Endothelial cell of umbilical vein (primary cell): ENCODE data around the gene MTCL1. TPM values are rescaled to one million over a fixed set of nuclear protein-coding genes. Genes with fewer than 3 reads are reported as not detected.

ENCODE experiments used
- BruUV-seq: library from RNA; stranded (reverse); fragments of 400-500 nt; replicated peaks from 2 replicates; lab custom pipeline; 2021; lab: Mats Ljungman, UMichigan
- CTCF ChIA-PET: fragments of 300-600, 350-600 bp; sonication (Branson Sonifier 250); formaldehyde crosslinking; loops from one replicate; lab custom pipeline; 2021; ENCODE audit warnings: antibody characterized with exemption, inconsistent platforms; lab: Charles Lee
- POLR2A ChIA-PET: fragments of 300-600, 350-600 bp; sonication (Branson Sonifier 250); formaldehyde crosslinking; loops from one replicate; lab custom pipeline; 2021; ENCODE audit warnings: antibody characterized with exemption, inconsistent platforms; lab: Charles Lee
- DNase-seq: peaks from one replicate; pipeline ENCODE4 v3.0.0-alpha.2; 2011; ENCODE audit warnings: low read depth, low spot score
- FAIRE-seq: peaks from 2 replicates; lab custom pipeline; 2011; peaks lifted over from hg19 to GRCh38; lab: Jason Lieb, UNC
- H2AFZ ChIP-seq: 2 replicates; pipeline ENCODE4 v1.6.0; 2012; ENCODE audit warnings: low read depth, low read length, control low read depth, inconsistent platforms
- H3K27ac ChIP-seq: 2 replicates; pipeline ENCODE4 v1.5.1; 2011; ENCODE audit warnings: low read depth, mild to moderate bottlenecking, control low read depth, low read length, moderate library complexity; ENCODE audit not compliant: insufficient read depth
- H3K27me3 ChIP-seq, 2 experiments: 2 replicates each; pipeline versions ENCODE4 v1.6.0 to v1.6.1; 2011; ENCODE audit warnings: low read length in 2 of 2, mixed read lengths in 1 of 2; ENCODE audit not compliant: control insufficient read depth in 2 of 2, insufficient read depth in 2 of 2
- H3K36me3 ChIP-seq, 2 experiments: 2 replicates in 1 of 2; 3 replicates in 1 of 2; pipeline ENCODE4 v1.5.1; 2011; ENCODE audit warnings: low read length in 2 of 2, mild to moderate bottlenecking in 1 of 2, moderate library complexity in 1 of 2; ENCODE audit not compliant: control insufficient read depth in 2 of 2, insufficient read depth in 2 of 2; ENCODE audit errors: extremely low read depth in 1 of 2
- H3K4me1 ChIP-seq: 3 replicates; pipeline ENCODE4 v1.5.1; 2011; ENCODE audit warnings: mild to moderate bottlenecking, low read length; ENCODE audit not compliant: control insufficient read depth, insufficient read depth; ENCODE audit errors: extremely low read depth
- H3K4me2 ChIP-seq: 2 replicates; pipeline ENCODE4 v1.6.1; 2011; ENCODE audit warnings: low read length, control low read depth, mixed read lengths; ENCODE audit not compliant: insufficient read depth
- H3K4me3 ChIP-seq, 3 experiments: fragments of 200-600 bp in 1 of 3; sonication (generic), shearing (Covaris generic) in 1 of 3; replicated peaks in 1 of 3; 2 replicates each; pipeline ENCODE4 v1.5.1; 2011 to 2016; ENCODE audit warnings: control low read depth in 3 of 3, low read length in 3 of 3, mild to moderate bottlenecking in 2 of 3, inconsistent platforms in 1 of 3, low read depth in 1 of 3, moderate library complexity in 1 of 3; ENCODE audit not compliant: insufficient read depth in 1 of 3
- H3K79me2 ChIP-seq: 2 replicates; pipeline ENCODE4 v1.6.0; 2012; ENCODE audit warnings: low read length, inconsistent platforms; ENCODE audit not compliant: control insufficient read depth, insufficient read depth
- H3K9ac ChIP-seq: replicated peaks from 2 replicates; pipeline ENCODE3; 2011; ENCODE audit warnings: low read length, control low read depth; ENCODE audit not compliant: insufficient read depth; ENCODE audit errors: extremely low read depth
- H3K9me1 ChIP-seq: replicated peaks from 3 replicates; pipeline ENCODE4 v1.6.0; 2011; ENCODE audit warnings: mild to moderate bottlenecking, low read length; ENCODE audit not compliant: control insufficient read depth, insufficient read depth; ENCODE audit errors: extremely low read depth
- H3K9me3 ChIP-seq: replicated peaks from 2 replicates; pipeline ENCODE4 v1.5.1; 2012; ENCODE audit warnings: low read length, inconsistent platforms; ENCODE audit not compliant: control insufficient read depth, insufficient read depth
- H4K20me1 ChIP-seq: replicated peaks from 2 replicates; pipeline ENCODE3; 2011; ENCODE audit warnings: mild to moderate bottlenecking, low read length; ENCODE audit not compliant: control insufficient read depth, insufficient read depth; ENCODE audit errors: extremely low read depth
- EZH2 ChIP-seq: IDR thresholded peaks from 2 replicates; pipeline ENCODE4 v1.6.1; 2012; ENCODE audit warnings: borderline replicate concordance, low read depth, mild to moderate bottlenecking, moderate library complexity, low read length, inconsistent platforms; ENCODE audit not compliant: severe bottlenecking
- FOS ChIP-seq: IDR thresholded peaks from 2 replicates; pipeline ENCODE4 v1.6.1; 2011; ENCODE audit warnings: mild to moderate bottlenecking, low read length, moderate library complexity, borderline replicate concordance; ENCODE audit not compliant: insufficient read depth
- GATA2 ChIP-seq: IDR thresholded peaks from 2 replicates; pipeline ENCODE4 v1.7.0; 2011; ENCODE audit warnings: low read depth, mild to moderate bottlenecking, moderate library complexity, mixed read lengths, low read length; ENCODE audit not compliant: insufficient read length, insufficient read depth
- JUN ChIP-seq: IDR thresholded peaks from 2 replicates; pipeline ENCODE4 v1.6.1; 2011; ENCODE audit warnings: borderline replicate concordance, low read depth; ENCODE audit not compliant: insufficient read length, insufficient read depth
- MYC ChIP-seq: IDR thresholded peaks from one replicate; pipeline ENCODE4 v1.6.1; 2011; ENCODE audit warnings: mild to moderate bottlenecking, low read depth, low read length
- POLR2A ChIP-seq: IDR thresholded peaks from 2 replicates; pipeline ENCODE4 v1.6.1; 2012; ENCODE audit warnings: low read depth, mild to moderate bottlenecking, control low read depth, low read length
- dilution Hi-C: fragments of 300-500 bp; cut with MboI; formaldehyde crosslinking; loops from one replicate; pipeline ENCODE4 v1.15.0; 2019; ENCODE audit warnings: low sequenced_read_pairs; ENCODE audit not compliant: extremely low pct_ligation_motif_present
- intact Hi-C: fragments of 100-400 bp; cut with micrococcal nuclease; formaldehyde crosslinking; loops from one replicate; pipeline ENCODE4 v1.10.0; 2022
- polyA plus RNA-seq, 4 experiments: library from polyadenylated mRNA; depleted of rRNA in 3 of 4; stranded (reverse) in 3 of 4; unstranded in 1 of 4; fragments of >200 nt; gene quantifications; 2 replicates each; pipeline versions ENCODE4 v1.2.1 to v1.2.3, GENCODE V29; 2011 to 2012; ENCODE audit warnings: missing spikeins in 1 of 4
- total RNA-seq: library from RNA; stranded (reverse); gene quantifications from 2 replicates; pipeline ENCODE4 v1.2.3, GENCODE V29; 2021
- TF ChIP-seq, protein P1 (sequence below), 2 donors: IDR thresholded peaks; 1 replicate in 1 of 2; 2 replicates in 1 of 2; pipeline ENCODE4 v1.5.1; 2011; ENCODE audit warnings: low read length in 2 of 2, mild to moderate bottlenecking in 2 of 2, moderate library complexity in 2 of 2, control low read depth in 1 of 2, inconsistent platforms in 1 of 2, low read depth in 1 of 2; ENCODE audit not compliant: insufficient read depth in 1 of 2; ENCODE audit errors: extremely low read depth in 1 of 2
- TF ChIP-seq, protein P2 (sequence below): IDR thresholded peaks from 2 replicates; pipeline ENCODE4 v1.6.1; 2011; ENCODE audit not compliant: insufficient read depth, insufficient read length

Gene MTCL1
- total and polyA plus RNA-seq, 2 donors (not counting 3 experiments of a cell fraction or from before 2014, with no cell fraction given): 11.9 to 75.7 TPM

GRCh38 chr18:8857806-8858205 lies 152.4 kb downstream of the MTCL1 start:
- Histone ChIP-seq H4K20me1 (no peaks in the 10 kb centered on the region), H3K27ac (no peak overlapping the region), H3K27me3 (peaks cover 6 to 21% of the 10 kb centered on the region in 2 experiments), H3K79me2 (no peaks in the 10 kb centered on the region), H3K4me1 (no peaks in the 10 kb centered on the region), H3K4me2 (no peak overlapping the region), H3K4me3 (no peak overlapping the region), H2AFZ (no peak overlapping the region), H3K9me3 (no peaks in the 10 kb centered on the region), H3K36me3 (no peaks in the 10 kb centered on the region), H3K9ac (no peak overlapping the region), H3K9me1 (no peaks in the 10 kb centered on the region)
- CTCF ChIA-PET: interaction anchor here (0.7 to 1.1 kb wide), 2 partner anchors 9 to 16 kb away, joined by 3 read pairs; no protein-coding TSS in a partner anchor
- DNase-seq (no peak), FAIRE-seq (no peak)
- dilution Hi-C loops: no loop called here
- TF ChIP-seq GATA2 (no peak), EZH2 (no peak), MYC (no peak)
- POLR2A ChIA-PET: no interaction called here
- BruUV-seq: no TSS peak
- intact Hi-C loops: no loop called here

GRCh38 chr18:8858888-8859511 lies 153.6 kb downstream of the MTCL1 start:
- FAIRE-seq (no peak), DNase-seq (no peak)
- H3K4me1 ChIP-seq: no peaks in the 10 kb centered on the region
- H4K20me1 ChIP-seq: no peaks in the 10 kb centered on the region
- no peak for TF ChIP-seq POLR2A
- TF ChIP-seq, protein P1, sequence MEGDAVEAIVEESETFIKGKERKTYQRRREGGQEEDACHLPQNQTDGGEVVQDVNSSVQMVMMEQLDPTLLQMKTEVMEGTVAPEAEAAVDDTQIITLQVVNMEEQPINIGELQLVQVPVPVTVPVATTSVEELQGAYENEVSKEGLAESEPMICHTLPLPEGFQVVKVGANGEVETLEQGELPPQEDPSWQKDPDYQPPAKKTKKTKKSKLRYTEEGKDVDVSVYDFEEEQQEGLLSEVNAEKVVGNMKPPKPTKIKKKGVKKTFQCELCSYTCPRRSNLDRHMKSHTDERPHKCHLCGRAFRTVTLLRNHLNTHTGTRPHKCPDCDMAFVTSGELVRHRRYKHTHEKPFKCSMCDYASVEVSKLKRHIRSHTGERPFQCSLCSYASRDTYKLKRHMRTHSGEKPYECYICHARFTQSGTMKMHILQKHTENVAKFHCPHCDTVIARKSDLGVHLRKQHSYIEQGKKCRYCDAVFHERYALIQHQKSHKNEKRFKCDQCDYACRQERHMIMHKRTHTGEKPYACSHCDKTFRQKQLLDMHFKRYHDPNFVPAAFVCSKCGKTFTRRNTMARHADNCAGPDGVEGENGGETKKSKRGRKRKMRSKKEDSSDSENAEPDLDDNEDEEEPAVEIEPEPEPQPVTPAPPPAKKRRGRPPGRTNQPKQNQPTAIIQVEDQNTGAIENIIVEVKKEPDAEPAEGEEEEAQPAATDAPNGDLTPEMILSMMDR (IDR thresholded peaks at IDR 0.05; ENCODE audit: extremely low read depth in 1 of 2, insufficient read depth in 1 of 2, low read depth in 1 of 2, low read length in 2 of 2): no peak
- no peak for TF ChIP-seq GATA2
- no peak for TF ChIP-seq FOS
- TF ChIP-seq, protein P2, sequence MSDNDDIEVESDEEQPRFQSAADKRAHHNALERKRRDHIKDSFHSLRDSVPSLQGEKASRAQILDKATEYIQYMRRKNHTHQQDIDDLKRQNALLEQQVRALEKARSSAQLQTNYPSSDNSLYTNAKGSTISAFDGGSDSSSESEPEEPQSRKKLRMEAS: no peak
- TF ChIP-seq JUN: no peak
- H3K36me3 ChIP-seq: no peaks in the 10 kb centered on the region
- no peaks in the 10 kb centered on the region for H3K9me1 ChIP-seq
- H3K27me3 ChIP-seq: peaks cover 4 to 21% of the 10 kb centered on the region in 2 experiments
- no peaks in the 10 kb centered on the region for H3K79me2 ChIP-seq
- no peak overlapping the region for H3K4me2 ChIP-seq
- no peaks in the 10 kb centered on the region for H3K9me3 ChIP-seq
- BruUV-seq: no TSS peak
- intact Hi-C loops: no loop called here
- dilution Hi-C loops: no loop called here
- H3K4me3 ChIP-seq: no peak overlapping the region
- H2AFZ ChIP-seq: no peak overlapping the region
- no peak overlapping the region for H3K27ac ChIP-seq
- no peak overlapping the region for H3K9ac ChIP-seq
- ChIA-PET POLR2A (no interaction called here), CTCF (interaction anchor here (1.1 kb wide), 1 partner anchor 11 kb away, joined by 3 read pairs; no protein-coding TSS in a partner anchor)
